ENCODE measurements around the gene IPO13.

The IPO13 gene

DNA sequence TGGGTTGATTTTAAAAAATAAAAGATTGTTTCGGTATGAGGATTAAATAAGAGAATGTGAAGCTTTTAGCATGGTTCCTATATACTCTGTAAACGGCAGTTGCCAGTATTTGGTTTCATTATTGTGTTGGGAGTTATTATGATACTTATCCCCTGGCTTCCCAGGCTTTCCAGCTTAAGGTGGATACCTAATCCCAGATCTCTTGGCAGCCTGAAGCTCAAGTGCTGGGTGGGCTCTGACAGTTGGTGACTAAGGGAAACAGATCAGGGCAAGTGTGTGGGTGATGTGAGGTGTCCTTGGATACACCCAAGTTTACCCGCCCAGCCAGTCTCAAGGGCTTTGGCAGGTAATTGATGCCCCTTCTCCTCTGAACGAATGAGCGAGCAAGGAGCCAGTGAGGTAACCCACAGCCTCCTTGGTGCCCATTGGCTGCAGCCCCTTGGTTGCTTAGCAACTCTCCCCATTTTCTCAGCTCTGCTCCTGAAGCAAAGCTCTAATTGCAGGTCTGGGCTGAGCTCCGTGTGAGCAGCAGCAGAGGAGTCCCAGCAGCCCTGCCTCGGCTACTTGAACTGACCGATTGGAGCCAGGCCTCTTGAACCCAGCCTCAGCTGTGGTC, 6.1 kb downstream of the IPO13 start:
- Histone ChIP-seq H3K27ac (no peak overlapping the region), H3K4me3 (no peak overlapping the region)
- TF ChIP-seq, protein P1, sequence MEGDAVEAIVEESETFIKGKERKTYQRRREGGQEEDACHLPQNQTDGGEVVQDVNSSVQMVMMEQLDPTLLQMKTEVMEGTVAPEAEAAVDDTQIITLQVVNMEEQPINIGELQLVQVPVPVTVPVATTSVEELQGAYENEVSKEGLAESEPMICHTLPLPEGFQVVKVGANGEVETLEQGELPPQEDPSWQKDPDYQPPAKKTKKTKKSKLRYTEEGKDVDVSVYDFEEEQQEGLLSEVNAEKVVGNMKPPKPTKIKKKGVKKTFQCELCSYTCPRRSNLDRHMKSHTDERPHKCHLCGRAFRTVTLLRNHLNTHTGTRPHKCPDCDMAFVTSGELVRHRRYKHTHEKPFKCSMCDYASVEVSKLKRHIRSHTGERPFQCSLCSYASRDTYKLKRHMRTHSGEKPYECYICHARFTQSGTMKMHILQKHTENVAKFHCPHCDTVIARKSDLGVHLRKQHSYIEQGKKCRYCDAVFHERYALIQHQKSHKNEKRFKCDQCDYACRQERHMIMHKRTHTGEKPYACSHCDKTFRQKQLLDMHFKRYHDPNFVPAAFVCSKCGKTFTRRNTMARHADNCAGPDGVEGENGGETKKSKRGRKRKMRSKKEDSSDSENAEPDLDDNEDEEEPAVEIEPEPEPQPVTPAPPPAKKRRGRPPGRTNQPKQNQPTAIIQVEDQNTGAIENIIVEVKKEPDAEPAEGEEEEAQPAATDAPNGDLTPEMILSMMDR (IDR thresholded peaks at IDR 0.05), result no peak
- DNase-seq (ENCODE audit: low spot score), result no peak

DNA sequence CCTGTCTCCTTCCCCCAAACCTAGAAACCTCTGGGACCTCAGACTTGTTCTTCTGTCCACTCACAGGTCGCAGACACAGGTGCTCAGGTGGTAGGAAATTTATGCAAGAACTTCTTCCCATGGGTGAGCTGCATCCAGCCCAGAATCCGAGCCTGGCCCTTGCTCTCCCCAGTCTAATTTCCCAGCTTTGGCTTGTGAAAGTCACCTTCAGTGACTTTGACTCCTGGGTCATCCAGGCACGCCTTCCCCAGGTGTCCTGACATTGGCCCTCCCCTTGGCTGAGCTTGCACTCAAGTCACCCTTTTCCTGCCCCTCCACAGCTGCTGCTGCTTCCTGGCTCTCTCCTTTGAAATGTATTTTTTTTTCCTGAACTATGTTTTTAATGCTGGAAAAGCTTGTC, 6.6 kb downstream of the IPO13 start:
- TF ChIP-seq, protein P1 (IDR thresholded peaks at IDR 0.05), result no peak
- DNase-seq (ENCODE audit: low spot score), result no peak
- no peak overlapping the region for H3K27ac ChIP-seq
- no peak overlapping the region for H3K4me3 ChIP-seq

DNA sequence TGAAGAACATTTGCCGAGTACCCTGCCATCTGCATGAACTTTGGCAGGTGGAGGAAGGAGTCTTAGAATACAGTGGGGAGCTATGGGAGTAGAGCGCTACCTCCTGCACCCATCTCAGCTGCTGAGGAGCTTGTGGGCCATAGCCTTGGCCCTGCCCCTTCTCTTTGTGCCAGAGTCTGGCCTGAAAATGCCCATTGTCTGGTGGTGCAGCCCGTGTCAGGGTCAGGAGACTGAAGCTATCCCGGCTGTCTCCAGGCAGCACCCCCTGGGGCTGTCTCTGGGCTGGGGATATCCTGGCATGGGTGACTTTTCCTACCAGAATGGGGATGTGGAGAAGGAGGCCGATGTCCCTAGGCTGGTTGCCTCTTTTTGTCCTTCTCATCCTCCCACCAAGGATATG, 7.3 kb downstream of the IPO13 start:
- H3K27ac ChIP-seq, result no peak overlapping the region
- H3K4me3 ChIP-seq, result no peak overlapping the region
- TF ChIP-seq, protein P1 (IDR thresholded peaks at IDR 0.05), result no peak
- DNase-seq (ENCODE audit: low spot score), result no peak

DNA sequence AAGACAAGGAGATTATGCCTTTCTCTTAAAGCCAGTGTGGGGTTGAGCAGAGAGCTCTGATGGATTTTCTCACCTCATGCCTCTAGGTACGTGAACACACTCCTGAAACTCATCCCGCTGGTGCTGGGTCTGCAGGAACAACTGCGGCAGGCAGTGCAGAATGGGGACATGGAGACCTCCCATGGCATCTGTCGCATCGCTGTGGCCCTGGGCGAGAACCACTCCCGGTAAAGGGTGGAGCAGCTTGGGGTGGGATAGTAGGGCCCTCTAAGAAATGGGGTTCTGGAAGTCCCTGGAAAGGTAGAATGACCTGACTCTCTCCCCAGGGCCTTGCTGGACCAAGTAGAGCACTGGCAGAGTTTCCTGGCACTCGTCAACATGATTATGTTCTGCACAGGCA, 9.5 kb downstream of the IPO13 start:
- no peak for DNase-seq (ENCODE audit: low spot score)
- Histone ChIP-seq H3K4me3 (no peak overlapping the region), H3K27ac (no peak overlapping the region)
- TF ChIP-seq, protein P1 (IDR thresholded peaks at IDR 0.05), result no peak

DNA sequence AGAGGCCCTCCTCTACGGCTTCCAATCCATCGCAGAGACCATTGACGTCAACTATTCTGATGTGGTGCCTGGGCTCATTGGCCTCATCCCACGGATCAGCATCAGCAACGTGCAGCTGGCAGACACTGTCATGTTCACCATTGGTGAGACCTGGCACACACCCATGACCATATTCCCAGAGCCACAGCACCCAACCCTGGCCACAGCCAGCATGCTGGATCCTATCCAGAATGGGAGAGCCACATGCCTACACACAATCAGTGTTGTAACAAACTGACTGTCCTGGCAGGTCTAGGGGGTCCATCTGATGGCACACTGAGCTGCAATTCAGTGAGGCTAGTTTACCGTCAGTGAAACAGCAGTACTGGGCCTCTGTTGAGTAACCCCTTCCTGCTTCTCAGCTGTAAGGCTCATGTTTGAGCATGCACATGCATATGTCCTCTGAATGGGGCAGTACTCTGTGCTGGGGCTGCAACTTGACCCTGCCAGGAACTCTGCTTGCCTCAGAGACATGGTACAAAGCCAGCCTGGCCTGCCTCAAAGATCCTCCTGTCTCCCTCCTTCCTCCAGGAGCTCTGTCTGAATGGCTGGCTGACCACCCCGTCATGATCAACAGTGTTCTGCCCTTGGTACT, 10.8 kb downstream of the IPO13 start:
- no peak overlapping the region for H3K27ac ChIP-seq
- no peak for DNase-seq (ENCODE audit: low spot score)
- no peak overlapping the region for H3K4me3 ChIP-seq
- TF ChIP-seq, protein P1 (IDR thresholded peaks at IDR 0.05), result no peak

DNA sequence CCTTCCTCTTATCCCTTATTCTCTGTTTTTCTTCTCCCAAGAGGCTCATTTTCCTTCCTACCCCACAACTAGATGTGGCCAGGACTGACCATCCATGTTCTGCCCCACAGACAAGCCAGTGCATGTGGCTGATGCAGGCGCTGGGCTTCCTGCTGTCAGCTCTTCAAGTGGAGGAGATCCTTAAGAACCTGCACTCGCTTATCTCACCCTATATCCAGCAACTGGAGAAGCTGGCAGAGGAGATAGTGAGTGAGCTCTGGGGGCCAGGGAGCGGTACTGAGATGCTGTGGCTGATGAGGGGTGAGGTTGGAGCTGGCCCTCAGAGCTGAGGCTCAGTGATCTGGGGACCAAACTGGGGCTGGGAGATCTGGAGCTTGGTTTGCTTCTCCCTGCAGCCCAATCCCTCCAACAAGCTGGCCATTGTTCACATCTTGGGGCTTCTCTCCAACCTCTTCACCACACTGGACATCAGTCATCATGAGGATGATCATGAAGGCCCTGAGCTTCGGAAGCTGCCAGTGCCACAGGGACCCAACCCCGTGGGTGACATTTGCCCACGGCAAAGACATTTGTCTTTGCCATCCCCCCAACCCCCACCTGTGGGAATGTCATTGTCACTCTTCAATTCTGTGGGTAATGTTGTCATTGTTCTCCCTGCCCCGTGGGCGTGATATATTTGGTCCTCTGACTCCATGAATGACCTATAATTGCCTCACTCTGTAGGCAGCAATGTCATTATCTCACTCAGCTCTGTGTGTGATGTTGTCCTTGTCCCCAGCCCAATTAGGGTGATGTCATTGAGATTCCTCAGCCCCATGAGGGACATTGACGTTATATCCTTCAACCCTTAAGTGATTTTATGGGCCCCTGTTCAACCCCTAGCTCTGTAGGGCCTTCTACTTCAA, 11.9 kb downstream of the IPO13 start:
- DNase-seq (ENCODE audit: low spot score), result no peak
- Histone ChIP-seq H3K27ac (no peak overlapping the region), H3K4me3 (no peak overlapping the region)
- TF ChIP-seq, protein P1 (IDR thresholded peaks at IDR 0.05), result no peak

Measured in coronary artery (tissue), 2 donors.